IPS DF 4.7 (cell line): ENCODE data around the gene MAP2K3.

Experiments used
- DNase-seq: peaks from one replicate; pipeline ENCODE4 v3.0.0-alpha.2; 2013; ENCODE audit warnings: low spot score; ENCODE audit errors: extremely low read depth

MAP2K3 gene

DNA sequence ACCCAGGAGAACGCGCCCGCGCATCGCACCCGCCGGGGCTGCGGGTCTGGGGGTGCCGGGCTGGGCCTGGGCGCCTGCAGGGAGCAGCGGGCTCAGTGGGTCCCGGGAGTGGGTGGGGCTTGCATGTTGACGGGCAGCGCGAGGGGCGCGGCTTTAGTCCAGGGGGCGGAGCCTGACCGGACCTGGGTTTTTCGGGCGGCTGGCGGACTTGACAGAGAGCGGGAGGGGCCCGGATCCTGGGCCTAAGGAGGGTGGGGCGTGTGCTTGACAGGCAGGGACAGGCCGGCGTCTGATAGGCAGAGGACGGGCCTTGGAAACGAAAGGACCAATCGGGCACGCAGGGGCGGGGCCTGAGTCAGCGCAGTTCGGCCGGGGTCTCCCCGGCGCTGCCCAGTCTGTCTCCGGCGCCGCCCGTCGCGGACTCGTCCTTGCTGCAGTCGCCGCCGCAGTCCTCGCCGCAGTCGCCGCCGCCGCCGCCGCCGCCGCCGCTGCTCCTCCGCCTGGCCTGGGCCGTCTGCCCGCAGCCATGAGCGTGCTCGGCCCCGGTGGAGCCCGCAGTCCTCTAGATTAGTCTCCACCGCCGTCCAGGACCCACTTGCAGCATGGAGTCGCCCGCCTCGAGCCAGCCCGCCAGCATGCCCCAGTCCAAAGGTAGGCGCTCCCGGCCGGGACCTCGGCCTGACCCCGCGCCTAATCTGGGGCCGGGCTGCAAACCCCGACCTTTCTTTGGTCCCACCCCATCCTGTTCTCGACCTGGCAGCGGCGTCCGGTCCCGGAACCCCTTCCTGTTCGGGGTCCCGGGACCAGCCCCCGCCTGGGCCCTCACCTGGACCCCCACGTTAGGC lies at the start of gene MAP2K3:
MAP2K3 (plus strand) TSS at position 393 of the 845 bp plus-strand sequence; CDS start at position 603, 210 bp downstream.
- DNase-seq: peak; percentile 87

- DNase-seq: no peak
These were observed 48.6 kb upstream of the MAP2K3 start for GRCh38 chr17:21235921-21236320.

DNA sequence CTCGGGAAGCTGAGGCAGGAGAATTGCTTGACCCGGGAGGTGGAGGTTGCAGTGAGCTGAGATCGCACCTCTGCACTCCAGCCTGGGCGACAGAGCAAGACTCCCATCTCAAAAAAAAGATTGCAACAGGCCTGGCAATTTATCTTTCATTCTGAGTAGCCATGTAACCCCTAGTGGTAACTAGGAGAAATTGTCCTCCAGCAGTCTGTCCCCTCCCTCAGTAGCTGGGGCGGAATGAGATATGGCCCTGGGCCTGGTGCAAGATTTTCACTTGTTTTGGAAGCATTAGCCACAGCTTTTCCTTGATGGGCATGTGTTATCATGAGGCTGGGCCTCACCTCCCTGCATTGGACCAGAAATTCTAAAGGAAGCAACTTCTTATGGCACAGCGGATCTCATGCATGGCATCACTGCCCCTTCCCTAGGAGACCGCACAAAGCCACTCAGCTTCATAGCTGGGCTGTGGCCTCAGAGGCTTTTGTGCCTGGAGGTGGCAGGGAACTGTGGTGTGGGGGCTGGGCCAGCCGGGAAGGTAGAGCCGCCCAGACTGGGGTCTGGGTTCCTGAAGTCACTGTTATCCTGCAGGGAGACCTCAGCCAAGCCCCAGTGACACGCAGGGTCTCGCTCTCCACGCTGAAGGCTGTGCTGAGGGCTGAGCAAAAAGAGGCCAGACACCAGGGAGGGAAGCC lies 44.7 kb upstream of the MAP2K3 start:
- no peak for DNase-seq

GRCh38 chr17:21240369-21241055 lies 44.0 kb upstream of the MAP2K3 start:
- no peak for DNase-seq

- no peak for DNase-seq
These were observed 42.9 kb upstream of the MAP2K3 start for GRCh38 chr17:21241564-21241963.

GRCh38 chr17:21242026-21242697 lies 42.3 kb upstream of the MAP2K3 start:
- DNase-seq: no peak

DNA sequence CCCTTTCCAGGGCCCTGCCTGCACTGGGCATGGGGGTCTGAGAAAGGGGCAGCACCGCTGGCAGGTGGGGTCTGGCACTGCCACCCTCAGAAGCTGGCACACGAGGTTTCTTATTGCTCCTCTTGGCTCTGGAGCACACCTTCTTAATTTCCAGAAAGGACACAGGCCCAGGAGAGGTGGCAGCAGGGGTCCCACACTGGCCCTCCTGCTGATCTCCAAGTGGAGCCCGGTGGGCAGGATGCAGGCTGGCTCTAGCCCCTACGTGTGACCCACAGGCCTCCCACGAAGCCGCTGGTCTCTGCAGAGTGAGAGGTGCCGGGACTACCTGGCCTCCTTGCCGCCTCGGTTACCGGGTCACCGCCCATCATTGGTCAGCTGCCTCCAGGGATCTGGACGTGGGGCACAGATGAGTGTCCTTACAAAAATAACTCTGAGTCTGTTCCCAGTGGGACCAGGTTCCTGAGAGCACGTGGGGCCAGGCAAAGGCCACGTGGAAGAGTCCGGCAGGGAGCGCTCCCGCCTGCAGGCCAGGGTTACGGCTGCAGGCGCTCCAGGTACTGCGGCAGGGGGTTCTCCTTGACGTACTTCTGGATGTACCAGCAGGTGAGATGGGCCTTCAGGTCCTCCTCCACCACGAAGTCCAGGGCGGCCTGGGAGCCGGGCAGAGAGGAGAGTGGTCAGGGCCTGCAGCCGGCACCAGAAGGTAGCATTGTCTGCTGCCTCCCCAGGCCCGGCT lies 41.6 kb upstream of the MAP2K3 start:
- DNase-seq: no peak

DNA sequence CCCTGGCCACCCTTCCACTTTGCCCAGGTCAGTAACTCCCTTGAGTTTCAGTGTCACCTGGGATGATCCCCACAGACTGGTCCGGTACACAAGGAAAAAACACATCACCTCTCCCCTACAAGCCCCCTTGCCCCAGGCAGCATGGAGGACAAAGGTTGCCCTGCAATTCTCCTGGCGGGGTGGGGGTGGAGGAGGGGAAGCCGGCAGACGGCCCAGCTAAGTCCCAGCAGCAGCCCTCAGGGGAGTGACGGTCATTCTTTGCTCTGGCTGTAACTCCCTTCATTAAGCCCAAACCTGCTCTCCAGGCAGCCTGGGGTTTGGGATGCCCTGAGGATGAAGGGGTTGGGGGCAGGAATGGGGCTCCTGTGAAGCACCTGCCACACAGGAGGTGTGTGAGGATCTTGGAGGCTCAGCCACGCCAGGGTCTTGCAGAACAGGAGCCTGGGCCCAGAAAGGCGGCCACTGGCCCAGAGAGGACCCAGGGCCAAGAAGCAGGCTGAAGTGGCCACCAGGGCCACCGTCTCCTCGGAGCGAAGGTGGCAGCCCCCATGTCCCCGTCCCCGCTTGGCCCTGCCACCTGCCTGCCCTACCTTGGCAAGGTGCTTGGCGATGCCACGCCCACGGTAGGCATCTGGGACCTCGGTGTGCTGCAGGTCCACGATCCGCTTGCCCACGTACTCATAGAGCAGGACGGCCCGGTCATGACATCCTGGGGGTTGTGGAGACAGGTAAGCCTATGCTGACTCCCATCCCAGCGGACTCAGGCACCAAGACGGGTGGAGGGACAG lies 40.8 kb upstream of the MAP2K3 start:
- no peak for DNase-seq

DNA sequence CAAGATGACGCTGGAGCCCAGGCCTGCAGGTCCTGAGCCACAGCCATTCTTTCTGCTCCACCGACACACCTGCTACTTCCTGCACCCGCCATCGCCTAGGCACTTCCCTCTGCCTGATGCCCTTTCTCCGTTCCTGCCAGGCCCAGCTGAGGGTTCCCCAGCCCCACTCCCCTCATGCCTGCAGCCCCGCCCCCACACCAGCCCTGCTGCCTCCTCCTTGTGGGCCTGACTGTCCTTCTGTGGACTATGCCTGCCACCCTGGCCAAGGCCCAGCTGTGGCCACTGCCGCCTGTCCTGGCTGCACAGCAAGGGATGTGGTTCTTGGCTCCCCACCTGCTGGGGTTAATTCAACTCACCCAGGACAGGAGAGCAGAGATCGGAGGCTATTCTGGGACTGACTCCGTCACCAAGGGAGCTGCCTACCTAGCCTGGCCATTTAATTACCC lies 38.8 kb upstream of the MAP2K3 start:
- no peak for DNase-seq

GRCh38 chr17:21246698-21247097 lies 37.8 kb upstream of the MAP2K3 start:
- no peak for DNase-seq

DNA sequence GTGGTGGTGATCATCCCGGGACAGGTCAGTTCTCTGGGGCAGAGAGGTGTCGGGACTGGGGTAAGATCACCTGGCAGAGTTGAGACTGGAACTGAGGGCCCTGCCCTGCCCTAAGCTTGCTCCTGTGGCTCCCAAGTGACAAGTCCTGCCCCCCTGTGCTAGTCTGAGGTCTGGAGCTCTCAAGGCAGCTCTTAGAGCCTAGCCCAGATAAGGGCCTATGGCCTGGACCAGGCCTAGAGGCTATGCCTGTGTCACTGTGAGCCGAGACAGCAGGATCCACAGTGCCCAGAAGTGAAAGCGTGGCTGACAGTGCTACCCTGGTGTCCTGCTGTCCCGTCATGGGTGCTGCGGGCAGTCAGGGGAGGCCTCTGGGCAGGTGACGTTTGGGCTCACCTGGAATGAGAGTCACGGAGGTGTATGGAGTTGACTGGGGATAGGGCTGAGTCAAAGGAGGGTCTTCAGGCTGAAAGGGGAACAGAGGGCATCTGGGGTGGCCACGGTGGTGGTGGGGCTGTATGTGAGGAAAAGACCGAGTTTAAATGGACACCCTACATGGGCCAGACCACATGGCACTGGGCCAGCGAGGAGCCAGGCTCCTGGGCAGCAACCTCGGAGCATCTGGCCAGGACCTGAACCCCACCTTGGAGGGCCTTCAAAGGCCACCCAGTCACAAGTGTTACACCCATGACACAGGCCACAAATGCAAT lies 36.8 kb upstream of the MAP2K3 start:
- no peak for DNase-seq

DNA sequence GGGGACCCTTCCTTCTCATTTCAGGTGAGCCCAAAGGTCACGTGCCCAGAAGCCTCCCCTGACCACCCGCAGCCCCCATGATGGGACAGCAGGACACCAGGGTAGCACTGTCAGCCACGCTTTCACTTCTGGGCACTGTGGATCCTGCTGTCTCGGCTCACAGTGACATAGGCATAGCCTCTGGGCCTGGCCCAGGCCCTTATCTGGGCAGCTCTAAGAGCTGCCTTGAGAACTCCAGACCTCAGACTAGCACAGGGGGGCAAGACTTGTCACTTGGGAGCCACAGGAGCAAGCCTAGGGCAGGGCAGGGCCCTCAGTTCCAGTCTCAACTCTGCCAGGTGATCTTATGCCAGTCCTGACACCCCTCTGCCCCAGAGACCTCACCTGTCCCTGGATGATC lies 36.0 kb upstream of the MAP2K3 start:
- DNase-seq: no peak

- no peak for DNase-seq
These were observed 35.3 kb upstream of the MAP2K3 start for GRCh38 chr17:21249086-21249795.

DNA sequence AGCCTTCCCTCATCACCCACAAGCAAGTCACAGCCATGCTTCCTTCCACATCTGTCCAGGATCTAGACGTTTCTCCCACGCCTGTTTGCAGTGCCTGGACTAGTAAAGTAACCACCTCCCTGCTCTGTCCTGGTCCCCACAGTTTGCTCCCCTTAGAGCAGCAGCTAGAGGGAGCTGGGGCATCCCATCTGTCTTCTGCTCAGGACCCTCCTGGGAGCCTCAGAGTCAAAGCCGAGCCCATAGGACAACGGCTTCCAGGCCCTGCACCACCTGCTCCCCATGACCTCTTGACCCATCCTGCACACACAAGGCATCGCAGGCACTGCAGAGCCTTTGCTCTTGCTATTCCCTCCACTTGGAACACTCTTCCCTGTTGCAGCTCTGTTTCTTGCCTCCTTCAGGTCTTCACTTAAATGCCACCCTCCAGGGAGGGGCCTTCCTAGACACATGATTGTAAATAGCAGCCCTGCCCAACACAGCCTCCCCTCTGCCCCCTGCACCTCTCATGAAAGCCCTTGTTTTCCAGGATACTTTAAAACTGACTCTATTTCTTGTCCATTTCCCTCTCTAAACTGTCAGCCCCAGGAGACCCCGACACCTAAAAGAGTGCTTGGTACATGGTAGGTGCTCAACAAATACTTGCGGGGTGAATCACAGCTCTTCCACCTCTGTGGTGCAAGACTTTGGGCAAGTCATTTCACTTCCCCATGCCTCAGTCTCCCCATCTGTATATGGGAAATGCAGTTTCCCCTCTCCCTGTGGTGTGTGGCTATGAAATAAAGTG lies 34.4 kb upstream of the MAP2K3 start:
- no peak for DNase-seq

GRCh38 chr17:21250854-21251253 lies 33.7 kb upstream of the MAP2K3 start:
- DNase-seq: no peak

DNA sequence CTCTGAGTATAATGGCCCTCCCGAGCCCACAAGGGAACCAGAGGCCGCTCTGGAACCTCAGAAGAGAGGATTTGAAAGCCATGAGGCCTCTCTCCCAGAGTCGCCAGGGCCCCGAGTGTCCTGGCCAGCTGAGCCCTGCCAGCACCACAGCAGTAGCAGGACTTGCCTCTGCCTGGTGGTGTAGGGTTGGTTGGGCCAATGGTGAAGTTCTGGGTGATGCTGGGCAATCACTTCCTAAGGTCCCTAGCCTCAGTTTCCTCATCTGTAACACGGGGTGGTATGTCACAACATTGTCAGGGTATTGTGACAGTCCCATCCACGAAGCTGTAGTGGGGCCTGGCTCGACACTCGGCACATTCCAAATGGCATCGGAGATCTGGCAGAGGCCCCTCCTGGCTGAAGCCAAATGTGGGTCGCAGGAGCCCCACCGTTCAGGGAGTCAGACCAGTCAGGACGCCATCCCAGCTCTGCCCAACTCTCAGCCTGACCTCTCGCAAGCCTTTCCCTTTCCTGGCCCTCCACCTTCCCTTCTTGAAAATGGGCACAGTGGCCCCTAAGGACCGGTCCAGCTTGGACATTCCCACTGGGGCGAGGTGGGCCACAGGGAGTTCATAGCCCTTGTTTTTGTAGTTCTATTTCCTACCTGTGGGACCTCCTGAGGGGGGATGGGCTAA lies 33.0 kb upstream of the MAP2K3 start:
- DNase-seq: no peak

GRCh38 chr17:21252289-21252795 lies 32.2 kb upstream of the MAP2K3 start:
- no peak for DNase-seq
